H9 (cell line): ENCODE results near the gene PPP2R2B. TPM values are rescaled to one million over a fixed set of nuclear protein-coding genes. Genes with fewer than 3 reads are reported as not detected.

ENCODE experiments used
- DNase-seq: peaks from one replicate; pipeline ENCODE4 v3.0.0-alpha.2; 2017
- H2AFZ ChIP-seq: one replicate; pipeline ENCODE4 v1.6.1; 2013; ENCODE audit warnings: mild to moderate bottlenecking, low read length, control low read depth, moderate library complexity
- H2AK5ac ChIP-seq: 2 replicates; pipeline ENCODE4 v1.6.1; 2013; ENCODE audit warnings: low read length, control low read depth, mixed read lengths; ENCODE audit not compliant: insufficient read length
- H2BK120ac ChIP-seq: one replicate; pipeline ENCODE4 v1.6.1; 2013; ENCODE audit warnings: low read depth, mild to moderate bottlenecking, low read length, control low read depth, inconsistent platforms; ENCODE audit not compliant: poor library complexity, severe bottlenecking
- H2BK12ac ChIP-seq: 2 replicates; pipeline ENCODE4 v1.6.1; 2013; ENCODE audit warnings: low read length, control low read depth, mixed read lengths, low read depth; ENCODE audit not compliant: insufficient read length
- H2BK15ac ChIP-seq: 2 replicates; pipeline ENCODE4 v1.6.1; 2013; ENCODE audit warnings: low read depth, low read length, control low read depth
- H2BK20ac ChIP-seq: one replicate; pipeline ENCODE4 v1.6.1; 2013; ENCODE audit warnings: low read depth, mild to moderate bottlenecking, low read length, control low read depth, inconsistent platforms; ENCODE audit not compliant: poor library complexity, severe bottlenecking
- H2BK5ac ChIP-seq: 2 replicates; pipeline ENCODE4 v1.6.1; 2013; ENCODE audit warnings: low read length, control low read depth, mixed read lengths; ENCODE audit not compliant: insufficient read length
- H3K14ac ChIP-seq: 2 replicates; pipeline ENCODE4 v1.6.1; 2013; ENCODE audit warnings: low read length, control low read depth; ENCODE audit not compliant: insufficient read depth
- H3K18ac ChIP-seq: 2 replicates; pipeline ENCODE4 v1.6.1; 2013; ENCODE audit warnings: low read depth, mild to moderate bottlenecking, mixed read lengths, low read length, control low read depth; ENCODE audit not compliant: insufficient read length
- H3K23ac ChIP-seq: 2 replicates; pipeline ENCODE4 v1.6.1; 2013; ENCODE audit warnings: low read length, control low read depth, mixed read lengths, low read depth; ENCODE audit not compliant: insufficient read length
- H3K23me2 ChIP-seq: 2 replicates; pipeline ENCODE4 v1.6.1; 2013; ENCODE audit warnings: low read depth, mild to moderate bottlenecking, mixed read lengths, low read length, control low read depth; ENCODE audit not compliant: insufficient read length, poor library complexity, severe bottlenecking
- H3K27ac ChIP-seq: 2 replicates; pipeline ENCODE4 v1.5.1; 2013; ENCODE audit warnings: low read length, control low read depth, mixed read lengths, low read depth; ENCODE audit not compliant: insufficient read length
- H3K27me3 ChIP-seq: 2 replicates; pipeline ENCODE4 v1.6.1; 2013; ENCODE audit warnings: low read length, control low read depth, inconsistent platforms; ENCODE audit not compliant: insufficient read depth
- H3K4ac ChIP-seq: 2 replicates; pipeline ENCODE4 v1.6.1; 2013; ENCODE audit warnings: low read depth, mild to moderate bottlenecking, control low read depth, inconsistent platforms, low read length, moderate library complexity
- H3K4me1 ChIP-seq: 2 replicates; pipeline ENCODE4 v1.6.1; 2013; ENCODE audit warnings: low read length, control low read depth, inconsistent platforms; ENCODE audit not compliant: insufficient read depth
- H3K4me2 ChIP-seq: 2 replicates; pipeline ENCODE4 v1.6.1; 2013; ENCODE audit warnings: low read length, control low read depth, mixed read lengths; ENCODE audit not compliant: insufficient read length, insufficient read depth
- H3K56ac ChIP-seq: 2 replicates; pipeline ENCODE4 v1.6.1; 2013; ENCODE audit warnings: low read depth, mild to moderate bottlenecking, mixed read lengths, low read length, control low read depth; ENCODE audit not compliant: insufficient read length
- H3K79me1 ChIP-seq: 2 replicates; pipeline ENCODE4 v1.6.1; 2013; ENCODE audit warnings: low read depth, mild to moderate bottlenecking, moderate library complexity, low read length, control low read depth, inconsistent platforms; ENCODE audit not compliant: insufficient read depth, poor library complexity, severe bottlenecking
- H3K79me2 ChIP-seq: 2 replicates; pipeline ENCODE4 v1.6.1; 2013; ENCODE audit warnings: low read length, control low read depth, inconsistent platforms; ENCODE audit not compliant: insufficient read depth
- H3K9ac ChIP-seq: 2 replicates; pipeline ENCODE4 v1.6.1; 2013; ENCODE audit warnings: low read length, control low read depth, mixed read lengths; ENCODE audit not compliant: insufficient read length; ENCODE audit errors: extremely low read depth
- H3K9me3 ChIP-seq: one replicate; pipeline ENCODE4 v1.6.1; 2013; ENCODE audit warnings: low read depth, low read length, inconsistent platforms; ENCODE audit not compliant: control insufficient read depth
- H3T11ph ChIP-seq: one replicate; pipeline ENCODE4 v1.6.1; 2013; ENCODE audit warnings: mild to moderate bottlenecking, low read length, control low read depth, inconsistent platforms
- H4K20me1 ChIP-seq: one replicate; pipeline ENCODE4 v1.6.1; 2013; ENCODE audit not compliant: control insufficient read depth, insufficient read length, insufficient read depth
- H4K5ac ChIP-seq: 2 replicates; pipeline ENCODE4 v1.6.1; 2013; ENCODE audit warnings: low read depth, mild to moderate bottlenecking, mixed read lengths, low read length, control low read depth; ENCODE audit not compliant: insufficient read length
- H4K8ac ChIP-seq: replicated peaks from 2 replicates; pipeline ENCODE4 v1.6.1; 2013; ENCODE audit warnings: low read length, control low read depth, mixed read lengths, low read depth; ENCODE audit not compliant: insufficient read length
- H4K91ac ChIP-seq: 2 replicates; pipeline ENCODE4 v1.6.1; 2013; ENCODE audit warnings: low read depth, mild to moderate bottlenecking, moderate library complexity, mixed read lengths, low read length, control low read depth; ENCODE audit not compliant: insufficient read length
- H3K27ac Mint-ChIP-seq, 3 experiments: 2 replicates in 2 of 3; 3 replicates in 1 of 3; pipeline ENCODE4 v1.8.0; 2020 to 2021; ENCODE audit warnings: mixed read lengths in 3 of 3, mild to moderate bottlenecking in 1 of 3, moderate library complexity in 1 of 3
- H3K27me3 Mint-ChIP-seq: 2 replicates; pipeline ENCODE4 v1.8.0; 2021; ENCODE audit warnings: low read depth, mild to moderate bottlenecking, moderate library complexity, mixed read lengths
- H3K36me3 Mint-ChIP-seq, 3 experiments: 2 replicates in 2 of 3; 3 replicates in 1 of 3; pipeline ENCODE4 v1.8.0; 2020 to 2021; ENCODE audit warnings: low read depth in 3 of 3, mixed read lengths in 3 of 3; ENCODE audit not compliant: insufficient read depth in 1 of 3
- H3K4me1 Mint-ChIP-seq, 2 experiments: 2 replicates each; pipeline ENCODE4 v1.8.0; 2020; ENCODE audit warnings: mixed read lengths in 2 of 2
- H3K4me3 Mint-ChIP-seq, 2 experiments: 2 replicates in 1 of 2; 3 replicates in 1 of 2; pipeline ENCODE4 v1.8.0; 2020 to 2021; ENCODE audit warnings: mild to moderate bottlenecking in 2 of 2, mixed read lengths in 2 of 2, moderate library complexity in 1 of 2
- H3K9me3 Mint-ChIP-seq, 2 experiments: 2 replicates in 1 of 2; 3 replicates in 1 of 2; pipeline ENCODE4 v1.8.0; 2020; ENCODE audit warnings: mild to moderate bottlenecking in 2 of 2, mixed read lengths in 2 of 2, moderate library complexity in 1 of 2
- WGBS: extraction: QIAGEN DNeasy Blood & Tissue Kit; methylation state at CpG from one replicate; pipeline ENCODE4 v1.1.7; 2013; ENCODE audit warnings: missing lambda C conversion rate, low lambda C conversion rate, mixed read lengths; ENCODE audit not compliant: insufficient read length; ENCODE audit errors: extremely low coverage; 5-methylcytosine and 5-hydroxymethylcytosine counted together
- total RNA-seq: library from RNA; stranded (reverse); gene quantifications from 2 replicates; pipeline ENCODE4 v1.2.1, GENCODE V29; 2021
- TF ChIP-seq, protein P1 (sequence below): fragments of 200-600 bp; sonication (generic); conservative IDR thresholded peaks from 3 replicates; pipeline ENCODE4 v1.8.0; 2021; ENCODE audit warnings: antibody characterized with exemption, mild to moderate bottlenecking

Gene PPP2R2B
- total RNA-seq, 1 experiment from 2014 or later, result 14.3 TPM

DNA sequence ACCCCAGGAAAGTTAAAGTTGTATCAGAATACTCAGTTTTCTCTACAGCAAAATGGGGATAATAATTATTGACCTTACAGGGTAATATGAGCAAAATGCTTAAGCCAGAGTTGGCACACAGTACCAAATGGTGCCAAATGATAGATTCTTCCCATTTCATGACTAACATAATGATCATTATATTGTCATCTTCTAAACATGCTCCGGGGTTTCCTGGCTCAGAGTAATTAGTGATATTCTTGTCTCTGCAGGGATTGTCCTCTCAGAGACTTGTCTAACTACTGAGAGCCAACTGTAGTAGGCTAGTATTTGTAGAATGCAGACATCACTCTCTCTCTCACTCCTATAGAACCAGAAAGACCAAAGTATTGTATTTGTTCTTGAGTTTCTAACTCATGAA, 25.2 kb upstream of the PPP2R2B start:
- no peak overlapping the region for H3K14ac ChIP-seq
- no peaks in the 10 kb centered on the region for H3K27me3 Mint-ChIP-seq
- no peaks in the 10 kb centered on the region for H4K20me1 ChIP-seq
- no peak overlapping the region for H3K27ac Mint-ChIP-seq
- no peaks in the 10 kb centered on the region for H3K79me2 ChIP-seq
- no peaks in the 10 kb centered on the region for H3K36me3 Mint-ChIP-seq
- no peak overlapping the region for H2AFZ ChIP-seq
- H3K23ac ChIP-seq, result no peak overlapping the region
- TF ChIP-seq, protein P1, sequence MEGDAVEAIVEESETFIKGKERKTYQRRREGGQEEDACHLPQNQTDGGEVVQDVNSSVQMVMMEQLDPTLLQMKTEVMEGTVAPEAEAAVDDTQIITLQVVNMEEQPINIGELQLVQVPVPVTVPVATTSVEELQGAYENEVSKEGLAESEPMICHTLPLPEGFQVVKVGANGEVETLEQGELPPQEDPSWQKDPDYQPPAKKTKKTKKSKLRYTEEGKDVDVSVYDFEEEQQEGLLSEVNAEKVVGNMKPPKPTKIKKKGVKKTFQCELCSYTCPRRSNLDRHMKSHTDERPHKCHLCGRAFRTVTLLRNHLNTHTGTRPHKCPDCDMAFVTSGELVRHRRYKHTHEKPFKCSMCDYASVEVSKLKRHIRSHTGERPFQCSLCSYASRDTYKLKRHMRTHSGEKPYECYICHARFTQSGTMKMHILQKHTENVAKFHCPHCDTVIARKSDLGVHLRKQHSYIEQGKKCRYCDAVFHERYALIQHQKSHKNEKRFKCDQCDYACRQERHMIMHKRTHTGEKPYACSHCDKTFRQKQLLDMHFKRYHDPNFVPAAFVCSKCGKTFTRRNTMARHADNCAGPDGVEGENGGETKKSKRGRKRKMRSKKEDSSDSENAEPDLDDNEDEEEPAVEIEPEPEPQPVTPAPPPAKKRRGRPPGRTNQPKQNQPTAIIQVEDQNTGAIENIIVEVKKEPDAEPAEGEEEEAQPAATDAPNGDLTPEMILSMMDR, result no peak
- H3K9me3 Mint-ChIP-seq, result no peaks in the 10 kb centered on the region
- H3K4me1 ChIP-seq, result no peaks in the 10 kb centered on the region
- no CpG with 5 or more reads among the region's 1 CpG for WGBS
- no peak overlapping the region for H3K4me3 Mint-ChIP-seq
- no peak overlapping the region for H3K4ac ChIP-seq
- H2BK12ac ChIP-seq, result no peak overlapping the region
- H2BK120ac ChIP-seq, result no peak overlapping the region
- H4K5ac ChIP-seq, result no peak overlapping the region
- no peaks in the 10 kb centered on the region for H3K9me3 ChIP-seq
- H3K18ac ChIP-seq, result no peak overlapping the region
- no peak overlapping the region for H4K8ac ChIP-seq
- H3T11ph ChIP-seq, result no peak overlapping the region
- H3K27ac ChIP-seq, result no peak overlapping the region
- H3K79me1 ChIP-seq, result no peaks in the 10 kb centered on the region
- no peak overlapping the region for H3K56ac ChIP-seq
- no peak overlapping the region for H3K4me2 ChIP-seq
- no peak overlapping the region for H3K9ac ChIP-seq
- H2BK15ac ChIP-seq, result no peak overlapping the region
- H3K27me3 ChIP-seq, result no peaks in the 10 kb centered on the region
- no peak overlapping the region for H2BK5ac ChIP-seq
- H2AK5ac ChIP-seq, result no peak overlapping the region
- H3K23me2 ChIP-seq, result no peaks in the 10 kb centered on the region
- H2BK20ac ChIP-seq, result no peak overlapping the region
- no peaks in the 10 kb centered on the region for H3K4me1 Mint-ChIP-seq
- H4K91ac ChIP-seq, result no peak overlapping the region
- DNase-seq, result no peak
